ENCODE measurements around the gene KCNK10. TPM values are rescaled to one million over a fixed set of nuclear protein-coding genes. Genes with fewer than 3 reads are reported as not detected.

The KCNK10 gene
- total RNA-seq, 4 donors from 2014 or later: not detected

DNA sequence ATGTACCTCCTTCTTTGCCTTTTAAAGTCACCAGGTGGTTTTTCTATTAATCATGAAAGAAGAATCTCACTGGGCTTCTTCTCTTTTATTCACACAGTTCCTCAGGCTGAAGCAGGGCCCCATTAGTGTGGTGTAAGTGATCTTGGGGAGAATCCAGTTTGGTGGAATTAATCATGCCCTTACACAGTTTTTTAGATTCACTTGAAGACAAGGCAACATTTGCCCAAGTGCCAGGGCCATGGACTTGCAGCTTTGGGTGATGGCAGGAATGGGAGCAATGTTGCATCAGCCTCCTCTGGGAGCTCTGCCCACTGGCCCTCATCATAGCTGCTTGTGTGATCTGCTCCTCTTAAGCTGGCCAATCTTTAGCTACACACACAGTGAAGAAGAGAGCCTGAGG lies 33.8 kb downstream of the KCNK10 start:
- intact Hi-C loops (cut with DNase I; ENCODE audit: low total_unique reads): no loop called here
- TF ChIP-seq, protein P1, sequence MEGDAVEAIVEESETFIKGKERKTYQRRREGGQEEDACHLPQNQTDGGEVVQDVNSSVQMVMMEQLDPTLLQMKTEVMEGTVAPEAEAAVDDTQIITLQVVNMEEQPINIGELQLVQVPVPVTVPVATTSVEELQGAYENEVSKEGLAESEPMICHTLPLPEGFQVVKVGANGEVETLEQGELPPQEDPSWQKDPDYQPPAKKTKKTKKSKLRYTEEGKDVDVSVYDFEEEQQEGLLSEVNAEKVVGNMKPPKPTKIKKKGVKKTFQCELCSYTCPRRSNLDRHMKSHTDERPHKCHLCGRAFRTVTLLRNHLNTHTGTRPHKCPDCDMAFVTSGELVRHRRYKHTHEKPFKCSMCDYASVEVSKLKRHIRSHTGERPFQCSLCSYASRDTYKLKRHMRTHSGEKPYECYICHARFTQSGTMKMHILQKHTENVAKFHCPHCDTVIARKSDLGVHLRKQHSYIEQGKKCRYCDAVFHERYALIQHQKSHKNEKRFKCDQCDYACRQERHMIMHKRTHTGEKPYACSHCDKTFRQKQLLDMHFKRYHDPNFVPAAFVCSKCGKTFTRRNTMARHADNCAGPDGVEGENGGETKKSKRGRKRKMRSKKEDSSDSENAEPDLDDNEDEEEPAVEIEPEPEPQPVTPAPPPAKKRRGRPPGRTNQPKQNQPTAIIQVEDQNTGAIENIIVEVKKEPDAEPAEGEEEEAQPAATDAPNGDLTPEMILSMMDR (IDR thresholded peaks at IDR 0.05 in 4 of 5, conservative IDR thresholded peaks at IDR 0.05 in 1 of 5): no peak
- no peak for TF ChIP-seq POLR2A (IDR thresholded peaks at IDR 0.05)
- in situ Hi-C loops (cut with MboI; ENCODE audit: low sequenced_read_pairs in 4 of 4): no loop called here
- no peaks in the 10 kb centered on the region for H3K27me3 ChIP-seq
- H3K9me3 ChIP-seq: no peaks in the 10 kb centered on the region
- ATAC-seq: no peak
- no peaks in the 10 kb centered on the region for H3K4me1 ChIP-seq
- DNase-seq: no peak
- H3K4me3 ChIP-seq: no peak overlapping the region
- no peak overlapping the region for H3K27ac ChIP-seq
- no peaks in the 10 kb centered on the region for H3K36me3 ChIP-seq

DNA sequence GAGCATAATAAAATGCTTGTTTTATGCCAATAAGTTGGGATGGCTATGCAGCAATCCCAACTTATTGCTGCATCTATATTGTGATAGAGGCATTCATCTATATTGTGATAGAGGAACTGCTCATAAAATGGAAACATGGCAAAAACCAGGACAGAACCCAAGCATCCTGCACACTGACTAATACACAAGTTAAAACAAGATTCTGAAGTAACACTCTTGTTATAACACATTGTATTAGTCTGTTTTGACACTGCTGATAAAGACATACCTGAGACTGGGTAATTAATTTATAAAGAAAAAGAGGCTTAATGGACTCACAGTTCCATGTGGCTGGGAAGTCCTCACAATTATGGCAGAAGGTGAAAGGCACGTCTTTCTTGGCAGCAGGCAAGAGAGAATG lies 36.8 kb downstream of the KCNK10 start:
- DNase-seq (no peak), ATAC-seq (no peak)
- intact Hi-C loops (cut with DNase I; ENCODE audit: low total_unique reads): no loop called here
- in situ Hi-C loops (cut with MboI; ENCODE audit: low sequenced_read_pairs in 4 of 4): no loop called here
- Histone ChIP-seq H3K27me3 (no peaks in the 10 kb centered on the region), H3K9me3 (no peaks in the 10 kb centered on the region), H3K4me1 (no peaks in the 10 kb centered on the region), H3K4me3 (no peak overlapping the region), H3K36me3 (no peaks in the 10 kb centered on the region), H3K27ac (no peak overlapping the region)
- TF ChIP-seq, protein P1 (IDR thresholded peaks at IDR 0.05 in 4 of 5, conservative IDR thresholded peaks at IDR 0.05 in 1 of 5): no peak
- no peak for TF ChIP-seq POLR2A (IDR thresholded peaks at IDR 0.05)

DNA sequence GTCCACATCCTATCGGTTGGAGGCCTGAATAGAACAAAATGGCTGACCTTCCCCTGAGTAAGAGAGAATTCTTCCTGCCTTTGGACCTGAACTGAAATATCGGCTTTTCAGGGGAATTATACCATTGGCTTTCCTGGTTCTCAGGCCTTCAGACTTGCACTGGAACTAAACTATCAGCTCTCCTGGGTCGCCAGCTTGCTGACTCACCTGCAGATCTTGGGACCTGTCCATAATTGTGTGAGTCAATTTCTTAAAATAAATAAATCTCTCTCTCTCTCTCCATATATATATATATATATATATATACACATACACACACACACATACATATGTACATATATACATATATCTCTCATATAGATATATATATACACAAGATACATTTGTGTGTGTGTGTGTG lies 41.6 kb downstream of the KCNK10 start:
- Histone ChIP-seq H3K4me1 (no peaks in the 10 kb centered on the region), H3K4me3 (no peak overlapping the region), H3K36me3 (no peaks in the 10 kb centered on the region), H3K27me3 (no peaks in the 10 kb centered on the region), H3K9me3 (no peaks in the 10 kb centered on the region), H3K27ac (no peak overlapping the region)
- intact Hi-C loops (cut with DNase I; ENCODE audit: low total_unique reads) (no loop called here), in situ Hi-C loops (cut with MboI; ENCODE audit: low sequenced_read_pairs in 4 of 4) (no loop called here)
- ATAC-seq: no peak
- DNase-seq: no peak
- TF ChIP-seq POLR2A (IDR thresholded peaks at IDR 0.05): no peak
- TF ChIP-seq, protein P1 (IDR thresholded peaks at IDR 0.05 in 4 of 5, conservative IDR thresholded peaks at IDR 0.05 in 1 of 5): no peak

DNA sequence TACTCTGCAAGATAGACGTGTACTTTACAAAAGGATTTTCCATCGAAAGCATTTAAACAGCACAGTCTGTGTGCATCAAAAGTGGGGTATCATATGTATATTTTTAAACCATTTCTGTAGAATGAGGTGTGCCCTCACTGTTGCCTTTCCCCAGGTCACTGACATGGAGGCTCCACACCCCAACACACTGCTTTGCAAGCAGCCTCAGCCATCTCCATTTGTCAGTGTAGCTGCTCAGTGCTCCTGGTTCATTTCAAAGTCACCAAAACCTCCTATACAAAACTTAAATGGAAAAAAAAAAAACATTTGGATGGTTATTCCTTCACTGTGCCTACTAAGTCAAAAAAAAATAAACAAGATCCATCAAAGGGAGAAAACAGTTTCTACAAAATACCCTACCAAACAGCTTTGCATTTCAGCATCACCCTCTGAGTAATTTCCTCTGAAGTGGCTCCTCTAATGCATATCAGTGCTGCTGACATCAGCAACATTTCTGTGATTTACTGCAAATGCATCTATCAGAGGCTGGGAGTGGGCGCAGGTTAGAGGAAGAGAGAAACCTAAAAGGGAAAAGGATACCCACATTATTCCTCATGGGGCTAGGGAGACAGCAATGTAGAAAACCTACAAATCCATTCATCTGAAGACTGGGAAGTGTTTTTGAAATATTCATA lies 46.0 kb downstream of the KCNK10 start:
- Histone ChIP-seq H3K4me3 (no peak overlapping the region), H3K9me3 (no peaks in the 10 kb centered on the region), H3K36me3 (no peaks in the 10 kb centered on the region), H3K4me1 (no peaks in the 10 kb centered on the region), H3K27me3 (no peaks in the 10 kb centered on the region), H3K27ac (no peak overlapping the region)
- intact Hi-C loops (cut with DNase I; ENCODE audit: low total_unique reads): no loop called here
- DNase-seq (no peak), ATAC-seq (no peak)
- in situ Hi-C loops (cut with MboI; ENCODE audit: low sequenced_read_pairs in 4 of 4): no loop called here
- TF ChIP-seq POLR2A (IDR thresholded peaks at IDR 0.05): no peak
- TF ChIP-seq, protein P1 (IDR thresholded peaks at IDR 0.05 in 4 of 5, conservative IDR thresholded peaks at IDR 0.05 in 1 of 5): no peak

Measured in gastrocnemius medialis (tissue), 4 donors.